ENCODE measurements around the gene FAM227A. TPM values are rescaled to one million over a fixed set of nuclear protein-coding genes. Genes with fewer than 3 reads are reported as not detected.

FAM227A gene
- total RNA-seq, 1 experiment from 2014 or later, result 0.79 TPM

DNA sequence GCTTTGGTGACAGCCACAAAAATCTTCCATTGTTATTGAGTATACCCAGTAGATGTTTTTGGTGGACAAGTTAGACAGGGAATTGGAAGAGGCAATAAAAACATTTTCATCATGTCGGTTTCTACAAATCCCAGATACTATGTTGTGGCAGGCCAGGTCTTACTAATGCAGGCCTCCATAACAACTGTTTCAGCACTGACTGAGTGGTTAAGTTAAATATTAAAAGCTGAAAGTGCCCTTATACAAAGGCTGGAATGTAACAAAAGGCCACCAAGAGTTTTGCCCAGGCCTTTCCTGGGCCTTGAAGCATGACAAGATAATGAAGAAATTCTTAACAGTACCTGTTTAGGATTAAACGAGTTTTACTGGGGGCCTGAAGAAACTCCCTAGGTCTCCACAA, 115.5 kb downstream of the FAM227A start:
- no peak for DNase-seq (ENCODE audit: low read depth)

DNA sequence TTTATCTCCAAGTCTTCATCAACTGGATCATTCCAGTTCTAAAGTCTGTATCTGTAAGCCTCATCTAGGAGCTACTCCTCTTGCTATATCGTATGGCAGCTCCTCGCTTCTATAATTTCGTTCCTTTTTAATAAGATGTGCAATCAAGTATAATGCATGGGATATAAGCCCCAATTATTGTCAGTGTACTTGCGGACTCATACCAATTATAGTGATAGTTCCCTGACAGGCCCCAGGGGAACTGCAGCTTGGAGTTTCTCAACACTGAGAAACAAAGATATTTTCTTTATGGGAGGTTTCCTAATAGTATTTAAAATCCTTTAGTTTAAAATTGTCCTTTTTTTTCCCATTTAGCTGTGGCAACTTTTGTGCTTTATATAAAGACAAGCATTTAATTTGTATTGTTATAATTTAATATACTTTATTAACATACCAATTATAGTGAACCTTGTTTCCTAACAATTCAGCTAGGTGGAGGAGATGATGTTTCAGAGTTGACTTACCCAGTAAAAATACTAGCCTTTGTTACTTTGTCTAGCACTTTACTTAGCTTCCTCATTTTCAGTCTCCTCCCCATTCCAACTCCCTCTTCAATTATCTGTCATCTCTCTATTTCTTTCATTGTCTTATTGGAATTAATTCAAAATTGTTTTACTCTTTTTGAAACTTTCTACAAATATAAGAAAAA, 124.8 kb downstream of the FAM227A start:
- no peak for DNase-seq (ENCODE audit: low read depth)

Other genes with a start within 250 kb of the FAM227A start
- 0.22 and 1.1 TPM in 2 replicates for gene KCNJ4, start 201.2 kb downstream of the FAM227A start, total RNA-seq (2014; rRNA removed; shearing (Covaris generic))
- gene KDELR3, start 188.3 kb downstream of the FAM227A start, total RNA-seq (2014; rRNA removed; shearing (Covaris generic)), result 58.5 and 83.7 TPM in 2 replicates
- gene DDX17, start 150.1 kb downstream of the FAM227A start, total RNA-seq (2014; rRNA removed; shearing (Covaris generic)), result 233 and 380 TPM in 2 replicates
- gene DMC1, start 86.2 kb downstream of the FAM227A start, total RNA-seq (2014; rRNA removed; shearing (Covaris generic)), result 0.10 TPM in 1 of 2 replicates, not detected in the other
- 9.4 and 19.4 TPM in 2 replicates for gene CBY1, start 246 bp upstream of the FAM227A start, total RNA-seq (2014; rRNA removed; shearing (Covaris generic))
- gene TOMM22, start 25.6 kb upstream of the FAM227A start, total RNA-seq (2014; rRNA removed; shearing (Covaris generic)), result 52.4 and 53.4 TPM in 2 replicates
- gene JOSD1, start 44.6 kb upstream of the FAM227A start, total RNA-seq (2014; rRNA removed; shearing (Covaris generic)), result 53.3 and 68.9 TPM in 2 replicates
- 22.1 and 37.5 TPM in 2 replicates for gene GTPBP1, start 49.6 kb upstream of the FAM227A start, total RNA-seq (2014; rRNA removed; shearing (Covaris generic))
- 33.0 and 67.3 TPM in 2 replicates for gene SUN2, start 99.6 kb upstream of the FAM227A start, total RNA-seq (2014; rRNA removed; shearing (Covaris generic))
- 6.9 and 13.2 TPM in 2 replicates for gene DNAL4, start 137.8 kb upstream of the FAM227A start, total RNA-seq (2014; rRNA removed; shearing (Covaris generic))
- gene NPTXR, start 187.6 kb upstream of the FAM227A start, total RNA-seq (2014; rRNA removed; shearing (Covaris generic)), result 0.76 and 1.9 TPM in 2 replicates
- gene CBX6, start 215.8 kb upstream of the FAM227A start, total RNA-seq (2014; rRNA removed; shearing (Covaris generic)), result 12.2 and 18.4 TPM in 2 replicates

Measured in M059J (cell line).